ENCODE measurements around the gene LRRFIP2. TPM values are rescaled to one million over a fixed set of nuclear protein-coding genes. Genes with fewer than 3 reads are reported as not detected.
A peak's percentile ranks its signal among the peaks of the same experiment; 100 is the strongest.

LRRFIP2 gene
- total RNA-seq, 1 experiment from 2014 or later = 19.7 TPM

DNA sequence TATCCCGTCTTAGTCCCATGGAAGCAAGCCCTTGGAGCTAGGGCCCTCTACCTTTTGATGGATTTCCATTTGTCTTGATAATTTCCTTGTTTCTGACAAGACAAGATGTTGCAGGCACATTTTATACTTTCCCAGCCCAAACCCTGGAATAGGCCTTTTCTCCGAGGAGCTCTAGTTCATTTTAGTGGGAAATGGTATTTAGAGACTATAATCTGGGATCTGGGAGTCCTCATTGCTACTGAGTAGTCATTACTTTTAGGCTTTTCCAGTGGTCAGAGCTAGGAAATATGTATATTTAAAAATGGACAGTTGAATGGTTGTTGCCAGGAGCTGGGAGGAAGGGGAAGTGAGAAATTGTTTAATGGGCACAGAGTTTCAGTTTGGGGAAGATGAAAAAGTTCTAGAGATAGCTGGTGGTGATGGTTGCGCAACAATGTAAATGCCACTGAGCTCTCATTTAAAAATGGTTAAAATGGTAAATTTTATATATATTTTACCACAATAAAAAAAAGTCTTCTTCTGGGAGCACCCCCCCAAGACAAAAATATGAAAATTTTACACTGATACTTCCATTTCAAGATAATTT, 149.5 kb downstream of the LRRFIP2 start:
- no peak for DNase-seq (ENCODE audit: low spot score)

DNA sequence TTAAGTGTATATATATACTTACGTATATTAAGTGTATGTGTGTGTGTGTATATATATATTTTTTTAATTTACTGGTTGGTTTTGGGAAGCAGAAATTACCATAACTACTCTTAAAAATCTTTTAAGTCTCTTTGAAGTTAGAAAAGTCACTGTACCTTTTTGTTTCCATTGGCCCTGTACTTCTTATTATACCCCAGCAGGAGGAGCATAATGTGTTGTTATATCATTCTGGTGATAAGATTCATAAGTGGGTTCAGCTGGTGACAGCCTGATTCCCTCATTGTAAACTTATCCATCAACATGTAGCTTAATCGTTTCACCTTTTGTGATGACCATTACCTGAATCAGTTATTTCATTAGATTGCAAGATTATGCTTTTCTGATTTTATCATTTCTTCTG, 150.3 kb downstream of the LRRFIP2 start:
- peak; percentile 5 for DNase-seq (ENCODE audit: low spot score)

DNA sequence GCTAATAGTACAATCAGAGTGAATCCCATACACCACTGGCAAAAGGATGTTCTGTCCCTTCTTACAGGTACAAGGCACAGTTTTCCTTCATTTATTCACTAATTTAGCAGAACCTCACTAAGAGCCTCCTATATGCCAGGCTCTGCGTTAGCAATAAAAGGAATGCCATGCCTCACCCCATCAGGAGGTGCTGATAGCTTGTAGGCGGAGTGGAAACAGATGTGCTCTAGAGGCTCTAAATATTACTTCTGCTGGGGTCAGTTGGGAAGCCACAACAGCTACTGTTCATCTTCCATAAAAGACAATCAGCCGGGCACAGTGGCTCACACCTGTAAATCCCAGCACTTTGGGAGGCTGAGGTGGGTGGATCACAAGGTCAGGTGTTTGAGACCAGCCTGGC, 156.7 kb downstream of the LRRFIP2 start:
- no peak for DNase-seq (ENCODE audit: low spot score)

DNA sequence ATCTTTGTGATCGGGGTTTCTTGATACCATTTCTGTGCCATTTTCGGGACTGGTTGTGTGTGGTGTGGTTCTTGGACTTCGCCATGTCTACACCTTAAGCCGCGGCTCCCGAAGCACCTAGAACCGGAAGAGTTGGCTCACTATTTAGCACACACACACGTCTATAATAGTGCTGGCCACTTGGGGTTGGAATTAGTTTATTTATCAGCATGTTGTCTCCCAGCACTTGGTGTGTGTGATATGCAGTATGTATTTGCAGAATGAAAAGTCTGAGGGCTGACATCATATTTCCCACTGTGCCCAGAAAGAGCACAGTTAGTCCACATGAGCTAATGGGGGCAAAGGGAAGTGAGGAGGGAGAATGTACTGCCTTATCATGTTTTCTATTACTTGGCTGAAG, 157.5 kb downstream of the LRRFIP2 start:
- DNase-seq (ENCODE audit: low spot score) = no peak

DNA sequence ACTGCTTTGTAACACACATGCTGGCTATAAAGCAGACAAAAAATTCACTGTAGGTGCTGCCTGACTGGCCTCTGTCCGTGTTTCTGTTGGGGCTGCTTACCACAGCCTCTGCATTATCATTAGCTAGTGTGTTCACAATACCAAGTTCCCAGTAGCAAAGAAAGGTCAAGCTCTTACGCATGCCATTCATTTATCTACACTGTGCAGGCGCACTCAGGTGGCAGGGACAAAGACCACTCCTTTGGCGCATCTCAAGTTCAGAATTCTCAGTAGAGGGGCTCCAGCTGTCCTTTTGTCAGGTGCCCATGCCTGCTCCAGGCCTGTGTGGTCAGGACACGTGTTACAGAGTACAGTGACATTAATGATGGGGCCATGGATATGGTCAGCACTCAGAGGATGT, 158.7 kb downstream of the LRRFIP2 start:
- DNase-seq (ENCODE audit: low spot score) = no peak

DNA sequence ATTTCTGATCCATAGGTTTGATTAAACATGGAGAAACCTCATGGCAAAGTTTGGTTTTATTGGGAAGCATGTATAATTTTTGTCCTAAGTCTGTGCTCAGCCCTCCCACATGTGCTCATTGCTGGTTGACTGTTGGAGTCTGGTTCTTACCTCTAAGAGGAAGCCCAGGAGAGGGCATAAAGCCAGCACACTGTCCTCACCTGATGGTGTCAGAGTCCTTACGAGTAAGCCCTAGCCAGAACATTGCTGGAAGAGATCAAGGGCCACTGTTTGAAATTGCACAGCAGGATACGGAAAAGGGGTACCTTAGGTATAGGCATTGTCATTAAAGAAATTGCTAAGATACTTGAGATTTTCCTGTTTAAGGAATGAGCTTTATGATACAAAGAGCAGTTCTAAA, 159.8 kb downstream of the LRRFIP2 start:
- DNase-seq (ENCODE audit: low spot score) = no peak

Other genes with a start within 250 kb of the LRRFIP2 start
- 9.7 and 11.4 TPM in 2 replicates for gene TRANK1, start 229.5 kb downstream of the LRRFIP2 start, total RNA-seq (2014; rRNA removed; shearing (Covaris generic))
- 4.3 and 4.5 TPM in 2 replicates for gene EPM2AIP1, start 181.5 kb downstream of the LRRFIP2 start, total RNA-seq (2014; rRNA removed; shearing (Covaris generic))
- 42.2 and 43.1 TPM in 2 replicates for gene MLH1, start 181.1 kb downstream of the LRRFIP2 start, total RNA-seq (2014; rRNA removed; shearing (Covaris generic))
- 13.6 and 18.2 TPM in 2 replicates for gene GOLGA4, start 68.7 kb upstream of the LRRFIP2 start, total RNA-seq (2014; rRNA removed; shearing (Covaris generic))